Keratinocyte (primary cell): ENCODE data around the gene ALG6. TPM values are rescaled to one million over a fixed set of nuclear protein-coding genes. Genes with fewer than 3 reads are reported as not detected.

ENCODE experiments used
- DNase-seq: peaks from one replicate; pipeline ENCODE4 v3.0.0-alpha.2; 2011; ENCODE audit warnings: low read depth, missing footprints, low spot score
- FAIRE-seq: peaks from 2 replicates; lab custom pipeline; 2011; peaks lifted over from hg19 to GRCh38; lab: Jason Lieb, UNC
- H2AFZ ChIP-seq: 2 replicates; pipeline ENCODE4 v1.6.0; 2012; ENCODE audit warnings: low read length, control low read depth, inconsistent platforms; ENCODE audit not compliant: control insufficient read depth
- H3K27ac ChIP-seq: 2 replicates; pipeline ENCODE4 v1.5.1; 2011; ENCODE audit warnings: low read length; ENCODE audit not compliant: control insufficient read depth, insufficient read depth
- H3K27me3 ChIP-seq: 3 replicates; pipeline ENCODE4 v1.6.0; 2011; ENCODE audit warnings: low read length; ENCODE audit not compliant: control insufficient read depth, insufficient read depth; ENCODE audit errors: extremely low read depth
- H3K36me3 ChIP-seq, 2 experiments: 2 replicates in 1 of 2; 3 replicates in 1 of 2; pipeline ENCODE4 v1.5.1; 2011; ENCODE audit warnings: low read length in 2 of 2, mild to moderate bottlenecking in 1 of 2; ENCODE audit not compliant: control insufficient read depth in 2 of 2, insufficient read depth in 2 of 2; ENCODE audit errors: extremely low read depth in 1 of 2
- H3K4me1 ChIP-seq: 3 replicates; pipeline ENCODE4 v1.5.1; 2011; ENCODE audit warnings: low read length; ENCODE audit not compliant: control insufficient read depth, insufficient read depth; ENCODE audit errors: extremely low read depth
- H3K4me2 ChIP-seq: 3 replicates; pipeline ENCODE4 v1.6.0; 2011; ENCODE audit warnings: low read depth, low read length; ENCODE audit not compliant: control insufficient read depth, insufficient read depth; ENCODE audit errors: extremely low read depth
- H3K4me3 ChIP-seq, 3 experiments: fragments of 200-600 bp in 1 of 3; sonication (generic) in 1 of 3; 2 replicates in 2 of 3; 3 replicates in 1 of 3; pipeline ENCODE4 v1.5.1; 2011 to 2016; ENCODE audit warnings: low read length in 3 of 3, mild to moderate bottlenecking in 3 of 3, control low read depth in 2 of 3, inconsistent platforms in 1 of 3, low read depth in 1 of 3, mixed read lengths in 1 of 3, mixed run types in 1 of 3, moderate library complexity in 1 of 3; ENCODE audit not compliant: control insufficient read depth in 2 of 3, insufficient read depth in 2 of 3; ENCODE audit errors: extremely low read depth in 1 of 3
- H3K79me2 ChIP-seq: 2 replicates; pipeline ENCODE4 v1.6.0; 2012; ENCODE audit warnings: low read length; ENCODE audit not compliant: control insufficient read depth, insufficient read depth
- H3K9ac ChIP-seq: 3 replicates; pipeline ENCODE4 v1.6.0; 2011; ENCODE audit warnings: low read length; ENCODE audit not compliant: control insufficient read depth, insufficient read depth; ENCODE audit errors: extremely low read depth
- H3K9me1 ChIP-seq: 3 replicates; pipeline ENCODE4 v1.6.0; 2011; ENCODE audit warnings: low read length; ENCODE audit not compliant: control insufficient read depth, insufficient read depth; ENCODE audit errors: extremely low read depth
- H3K9me3 ChIP-seq: 2 replicates; pipeline ENCODE4 v1.5.1; 2012; ENCODE audit warnings: low read depth, low read length; ENCODE audit not compliant: control insufficient read depth
- H4K20me1 ChIP-seq: 3 replicates; pipeline ENCODE4 v1.6.0; 2011; ENCODE audit warnings: low read length; ENCODE audit not compliant: control insufficient read depth, insufficient read depth; ENCODE audit errors: extremely low read depth
- CTCF ChIP-seq, 3 experiments: IDR thresholded peaks in 1 of 3; conservative IDR thresholded peaks in 1 of 3; optimal IDR thresholded peaks in 1 of 3; 2 replicates in 2 of 3; 3 replicates in 1 of 3; pipeline versions ENCODE3 to v1.5.1; 2011; ENCODE audit warnings: low read length in 3 of 3, mild to moderate bottlenecking in 3 of 3, moderate library complexity in 2 of 3, control low read depth in 1 of 3, inconsistent platforms in 1 of 3; ENCODE audit not compliant: insufficient read depth in 2 of 3; ENCODE audit errors: extremely low read depth in 1 of 3
- EZH2 ChIP-seq: IDR thresholded peaks from one replicate; pipeline ENCODE4 v1.6.1; 2012; ENCODE audit warnings: inconsistent platforms, mild to moderate bottlenecking, low read length, moderate library complexity
- dilution Hi-C: fragments of 300-500 bp; cut with MboI; formaldehyde crosslinking; loops from one replicate; pipeline ENCODE4 v1.7.0; 2020; ENCODE audit warnings: low sequenced_read_pairs; ENCODE audit not compliant: extremely low pct_ligation_motif_present
- polyA plus RNA-seq, 5 experiments: library from polyadenylated mRNA; depleted of rRNA in 3 of 5; stranded (reverse) in 3 of 5; stranded (forward) in 1 of 5; unstranded in 1 of 5; fragments of >200 nt; gene quantifications; 1 replicate in 1 of 5; 2 replicates in 3 of 5; 3 replicates in 1 of 5; pipeline versions ENCODE4 v1.2.1 to v1.2.3, GENCODE V29; 2011 to 2012; ENCODE audit warnings: missing spikeins in 2 of 5, low read depth in 1 of 5, low replicate concordance in 1 of 5

Gene ALG6
- polyA plus RNA-seq, 1 donor (not counting 4 experiments of a cell fraction or from before 2014, with no cell fraction given): 20.5 TPM

- H3K27me3 ChIP-seq: no peaks in the 10 kb centered on the region
- no peak overlapping the region for H2AFZ ChIP-seq
- no peak for DNase-seq
- H4K20me1 ChIP-seq: no peaks in the 10 kb centered on the region
- H3K4me2 ChIP-seq: no peak overlapping the region
- H3K9me1 ChIP-seq: no peaks in the 10 kb centered on the region
- no peak overlapping the region for H3K27ac ChIP-seq
- H3K9me3 ChIP-seq: no peaks in the 10 kb centered on the region
- no peaks in the 10 kb centered on the region for H3K4me1 ChIP-seq
- no peak overlapping the region for H3K9ac ChIP-seq
- FAIRE-seq: no peak
- dilution Hi-C loops: no loop called here
- no peaks in the 10 kb centered on the region for H3K79me2 ChIP-seq
- TF ChIP-seq EZH2 (no peak), CTCF (optimal IDR thresholded peaks at IDR 0.05 in 1 of 3, IDR thresholded peaks at IDR 0.05 in 1 of 3, conservative IDR thresholded peaks at IDR 0.05 in 1 of 3; ENCODE audit: extremely low read depth in 1 of 3, insufficient read depth in 2 of 3, low read length in 3 of 3) (no peak)
- no peaks in the 10 kb centered on the region for H3K36me3 ChIP-seq
- no peak overlapping the region for H3K4me3 ChIP-seq
Measured at GRCh38 chr1:63448731-63449246, 81.4 kb downstream of the ALG6 start.

DNA sequence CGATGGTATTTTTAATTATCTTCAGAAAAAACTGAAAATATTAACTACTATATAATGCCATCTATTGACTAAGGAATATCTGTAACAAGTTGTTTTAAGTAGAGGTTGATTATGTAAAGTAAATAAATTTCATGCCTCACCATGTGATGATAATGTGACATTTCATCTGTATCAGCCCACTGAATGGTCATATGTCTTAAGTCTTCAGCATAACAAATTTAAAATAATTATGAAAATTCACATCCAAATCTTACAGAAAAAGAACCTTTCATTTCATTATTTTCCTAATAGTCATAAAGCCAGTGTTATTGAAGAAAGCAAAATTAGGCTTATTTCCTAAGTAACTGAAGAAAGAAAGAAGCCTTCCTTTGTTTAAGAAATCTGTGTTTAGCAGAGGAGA is 83.0 kb downstream of the ALG6 start:
- H3K27me3 ChIP-seq: no peaks in the 10 kb centered on the region
- no peak for TF ChIP-seq EZH2
- no peak for TF ChIP-seq CTCF (optimal IDR thresholded peaks at IDR 0.05 in 1 of 3, IDR thresholded peaks at IDR 0.05 in 1 of 3, conservative IDR thresholded peaks at IDR 0.05 in 1 of 3; ENCODE audit: extremely low read depth in 1 of 3, insufficient read depth in 2 of 3, low read length in 3 of 3)
- no peak overlapping the region for H3K27ac ChIP-seq
- no peaks in the 10 kb centered on the region for H3K36me3 ChIP-seq
- H3K4me2 ChIP-seq: no peak overlapping the region
- H3K4me1 ChIP-seq: no peaks in the 10 kb centered on the region
- no peak overlapping the region for H3K9ac ChIP-seq
- no peaks in the 10 kb centered on the region for H3K9me1 ChIP-seq
- FAIRE-seq (no peak), DNase-seq (no peak)
- no peak overlapping the region for H3K4me3 ChIP-seq
- dilution Hi-C loops: no loop called here
- H3K9me3 ChIP-seq: no peaks in the 10 kb centered on the region
- H4K20me1 ChIP-seq: no peaks in the 10 kb centered on the region
- H2AFZ ChIP-seq: no peak overlapping the region
- no peaks in the 10 kb centered on the region for H3K79me2 ChIP-seq
